HCT116 (cell line): Measurements from ENCODE around the gene ZNF416. TPM values are rescaled to one million over a fixed set of nuclear protein-coding genes. Genes with fewer than 3 reads are reported as not detected.

Source experiments
- ATAC-seq: fragments of 200-7000 bp; cut with Tn5 transposase; 2 replicates; pipeline ENCODE4 v1.9.1; 2020; ENCODE audit warnings: mild to moderate bottlenecking, moderate library complexity
- BruUV-seq: library from RNA; stranded (reverse); fragments of 400-500 nt; replicated peaks from 2 replicates; lab custom pipeline; 2021; lab: Mats Ljungman, UMichigan
- CTCF ChIA-PET: fragments of 300-600 bp; sonication (Branson Sonifier 250); formaldehyde crosslinking; loops from one replicate; lab custom pipeline; 2021; ENCODE audit warnings: antibody characterized with exemption; lab: Charles Lee
- POLR2A ChIA-PET: fragments of 300-600, 350-600 bp; sonication (Branson Sonifier 250); formaldehyde crosslinking; loops from one replicate; lab custom pipeline; 2021; ENCODE audit warnings: antibody characterized with exemption; lab: Charles Lee
- RAD21 ChIA-PET, 2 experiments: fragments of 300-600 bp; sonication (Branson Sonifier 250); formaldehyde crosslinking; loops; one replicate each; lab custom pipeline; 2023; ENCODE audit warnings: low total read pairs in 2 of 2; ENCODE audit not compliant: uncharacterized antibody in 2 of 2, unreplicated experiment in 2 of 2, low non-redundant PET in 1 of 2; lab: Charles Lee
- DNase-seq: peaks from one replicate; pipeline ENCODE4 v3.0.0-alpha.2; 2010; ENCODE audit warnings: low read depth, low spot score
- H2AFZ ChIP-seq: fragments of 200-600 bp; shearing (Covaris generic), sonication (generic); 2 replicates; pipeline ENCODE4 v1.6.1; 2017; ENCODE audit warnings: low read depth, mixed run types, mixed read lengths, antibody characterized with exemption, low read length; ENCODE audit not compliant: poor library complexity, severe bottlenecking
- H3K27ac ChIP-seq: 2 replicates; pipeline ENCODE4 v1.5.1; 2012; ENCODE audit warnings: low read depth, low read length
- H3K27me3 ChIP-seq: fragments of 200-600 bp; sonication (generic); 2 replicates; pipeline ENCODE4 v1.6.1; 2016; ENCODE audit warnings: mixed run types, low read length, mixed read lengths; ENCODE audit not compliant: insufficient read depth
- H3K36me3 ChIP-seq, 2 experiments: fragments of 200-500 bp in 1 of 2; fragments of 200-600 bp in 1 of 2; sonication (Bioruptor generic) in 1 of 2; sonication (generic) in 1 of 2; 2 replicates each; pipeline versions ENCODE4 v1.5.1 to v1.6.1; 2014 to 2016; ENCODE audit warnings: low read length in 2 of 2, inconsistent platforms in 1 of 2, mixed read lengths in 1 of 2, mixed run types in 1 of 2; ENCODE audit not compliant: insufficient read depth in 2 of 2, control insufficient read depth in 1 of 2
- H3K4me1 ChIP-seq, 2 experiments: fragments of 200-600 bp in 1 of 2; sonication (generic) in 1 of 2; 2 replicates each; pipeline versions ENCODE4 v1.5.1 to v1.6.1; 2012 to 2017; ENCODE audit warnings: low read length in 2 of 2, inconsistent platforms in 1 of 2, mild to moderate bottlenecking in 1 of 2, mixed read lengths in 1 of 2, mixed run types in 1 of 2, moderate library complexity in 1 of 2; ENCODE audit not compliant: insufficient read depth in 2 of 2, control insufficient read depth in 1 of 2
- H3K4me2 ChIP-seq: fragments of 200-600 bp; sonication (generic); 2 replicates; pipeline ENCODE4 v1.6.1; 2017; ENCODE audit warnings: mixed run types, low read length, mixed read lengths
- H3K4me3 ChIP-seq, 2 experiments: fragments of 200-600 bp in 1 of 2; sonication (generic) in 1 of 2; replicated peaks in 1 of 2; 2 replicates each; pipeline ENCODE4 v1.5.1; 2011 to 2016; ENCODE audit warnings: low read length in 2 of 2, control low read depth in 1 of 2, low read depth in 1 of 2, mild to moderate bottlenecking in 1 of 2, mixed read lengths in 1 of 2, mixed run types in 1 of 2
- H3K79me2 ChIP-seq: fragments of 200-600 bp; sonication (generic); 2 replicates; pipeline ENCODE4 v1.6.1; 2017; ENCODE audit warnings: mild to moderate bottlenecking, mixed run types, low read length, moderate library complexity, mixed read lengths; ENCODE audit not compliant: insufficient read depth
- H3K9ac ChIP-seq: fragments of 200-600 bp; sonication (generic); 2 replicates; pipeline ENCODE4 v1.6.1; 2016; ENCODE audit warnings: low read length, mixed read lengths
- H3K9me2 ChIP-seq: fragments of 200-600 bp; sonication (generic), shearing (Covaris generic); 2 replicates; pipeline ENCODE4 v1.6.1; 2017; ENCODE audit warnings: mixed run types, mild to moderate bottlenecking, moderate library complexity; ENCODE audit not compliant: insufficient read depth
- H3K9me3 ChIP-seq, 2 experiments: fragments of 200-500 bp in 1 of 2; fragments of 200-600 bp in 1 of 2; sonication (Bioruptor generic) in 1 of 2; sonication (generic) in 1 of 2; 2 replicates each; pipeline ENCODE4 v1.6.1; 2014 to 2017; ENCODE audit warnings: low read length in 2 of 2, mixed read lengths in 2 of 2, inconsistent platforms in 1 of 2, low read depth in 1 of 2, mild to moderate bottlenecking in 1 of 2, mixed run types in 1 of 2, moderate library complexity in 1 of 2; ENCODE audit not compliant: control insufficient read depth in 1 of 2, insufficient read depth in 1 of 2
- H4K20me1 ChIP-seq: fragments of 200-600 bp; sonication (generic), shearing (Covaris generic); 2 replicates; pipeline ENCODE4 v1.6.1; 2017; ENCODE audit warnings: mixed run types, mild to moderate bottlenecking, moderate library complexity; ENCODE audit not compliant: insufficient read depth
- ATF3 ChIP-seq: IDR thresholded peaks from 2 replicates; pipeline ENCODE4 v1.6.1; 2012
- CEBPB ChIP-seq: IDR thresholded peaks from 2 replicates; pipeline ENCODE4 v1.6.1; 2012; ENCODE audit warnings: low read depth
- EGR1 ChIP-seq: IDR thresholded peaks from 2 replicates; pipeline ENCODE4 v1.6.1; 2012; ENCODE audit warnings: low read depth
- ELF1 ChIP-seq: IDR thresholded peaks from 2 replicates; pipeline ENCODE4 v1.6.1; 2012; ENCODE audit warnings: low read depth, borderline replicate concordance
- EZH2 ChIP-seq: fragments of 200-600 bp; sonication (generic); IDR thresholded peaks from 2 replicates; pipeline ENCODE4 v1.6.1; 2017; ENCODE audit warnings: antibody characterized with exemption, mixed run types
- JUND ChIP-seq: IDR thresholded peaks from 2 replicates; pipeline ENCODE4 v1.6.1; 2012
- MAX ChIP-seq: IDR thresholded peaks from 2 replicates; pipeline ENCODE4 v1.6.1; 2012
- POLR2A ChIP-seq: IDR thresholded peaks from 2 replicates; pipeline ENCODE4 v1.7.0; 2011; ENCODE audit warnings: borderline replicate concordance; ENCODE audit not compliant: insufficient read depth, insufficient read length; ENCODE audit errors: extremely low read depth
- SIN3A ChIP-seq: IDR thresholded peaks from 2 replicates; pipeline ENCODE4 v1.6.1; 2012; ENCODE audit warnings: low read depth
- SRF ChIP-seq: IDR thresholded peaks from 2 replicates; pipeline ENCODE4 v1.6.1; 2012; ENCODE audit warnings: low read depth
- YY1 ChIP-seq: IDR thresholded peaks from 2 replicates; pipeline ENCODE4 v1.6.1; 2011; ENCODE audit warnings: low read length, low read depth, moderate library complexity, mild to moderate bottlenecking; ENCODE audit not compliant: insufficient replicate concordance; ENCODE audit errors: extremely low read depth
- ZFX ChIP-seq: fragments of 450-650 bp; IDR thresholded peaks from 2 replicates; pipeline ENCODE4 v1.6.1; 2017
- intact Hi-C: fragments of 100-400 bp; cut with micrococcal nuclease; formaldehyde crosslinking; loops from 2 replicates; pipeline ENCODE4 v1.10.0; 2022
- total RNA-seq: library from RNA; stranded (reverse); gene quantifications from one replicate; pipeline ENCODE4 v1.2.1, GENCODE V29; 2021; ENCODE audit not compliant: unreplicated experiment

Gene ZNF416
- total RNA-seq, 1 experiment from 2014 or later: 4.0 TPM

- no peaks in the 10 kb centered on the region for H3K36me3 ChIP-seq
- no peak overlapping the region for H3K4me3 ChIP-seq
- H2AFZ ChIP-seq: no peak overlapping the region
- ATAC-seq: no peak
- H3K4me1 ChIP-seq: no peaks in the 10 kb centered on the region
- BruUV-seq: no TSS peak
- no peaks in the 10 kb centered on the region for H3K79me2 ChIP-seq
- DNase-seq: no peak
- no peaks in the 10 kb centered on the region for H4K20me1 ChIP-seq
- H3K27ac ChIP-seq: no peak overlapping the region
- no peak overlapping the region for H3K4me2 ChIP-seq
- H3K9me3 ChIP-seq: peaks cover 3 to 36% of the 10 kb centered on the region in 2 experiments; a peak in 2 of 4 replicates
- H3K27me3 ChIP-seq: no peaks in the 10 kb centered on the region
- TF ChIP-seq POLR2A (no peak), SRF (no peak), MAX (no peak), YY1 (no peak), SIN3A (no peak)
- ChIA-PET POLR2A (no interaction called here), CTCF (no interaction called here), RAD21 (no interaction called here)
- intact Hi-C loops: no loop called here
- H3K9ac ChIP-seq: no peak overlapping the region
- H3K9me2 ChIP-seq: no peaks in the 10 kb centered on the region
These were observed 21.1 kb downstream of the ZNF416 start for GRCh38 chr19:57557659-57558058.

GRCh38 chr19:57552432-57552831 is 26.3 kb downstream of the ZNF416 start:
- H3K36me3 ChIP-seq: no peaks in the 10 kb centered on the region

More at GRCh38 chr19:57552432-57552831, 26.3 kb downstream of the ZNF416 start:
- ChIA-PET CTCF (no interaction called here), POLR2A (no interaction called here), RAD21 (no interaction called here)
- ATAC-seq: no peak
- no peaks in the 10 kb centered on the region for H3K27me3 ChIP-seq
- H3K9me3 ChIP-seq: peaks cover 0 to 28% of the 10 kb centered on the region in 2 experiments; a peak in 2 of 4 replicates
- no peak overlapping the region for H3K9ac ChIP-seq
- no peak overlapping the region for H3K27ac ChIP-seq
- H3K79me2 ChIP-seq: no peaks in the 10 kb centered on the region
- TF ChIP-seq MAX: no peak
- TF ChIP-seq CEBPB: no peak
- no peak for TF ChIP-seq POLR2A
- TF ChIP-seq EGR1: no peak
- no peak for TF ChIP-seq SRF
- no peak for TF ChIP-seq JUND
- TF ChIP-seq ATF3: no peak
- no peak for TF ChIP-seq ELF1
- no peak for TF ChIP-seq ZFX
- TF ChIP-seq EZH2: no peak
- intact Hi-C loops: no loop called here
- BruUV-seq: no TSS peak
- H2AFZ ChIP-seq: no peak overlapping the region
- H3K4me3 ChIP-seq: no peak overlapping the region
- DNase-seq: no peak
- no peaks in the 10 kb centered on the region for H4K20me1 ChIP-seq
- no peaks in the 10 kb centered on the region for H3K4me1 ChIP-seq
- no peak overlapping the region for H3K4me2 ChIP-seq
- H3K9me2 ChIP-seq: no peaks in the 10 kb centered on the region
